Endothelial cell of umbilical vein (primary cell): ENCODE data around the gene AKT3. TPM values are rescaled to one million over a fixed set of nuclear protein-coding genes. Genes with fewer than 3 reads are reported as not detected.

ENCODE experiments used
- BruUV-seq: library from RNA; stranded (reverse); fragments of 400-500 nt; replicated peaks from 2 replicates; lab custom pipeline; 2021; lab: Mats Ljungman, UMichigan
- CTCF ChIA-PET: fragments of 300-600, 350-600 bp; sonication (Branson Sonifier 250); formaldehyde crosslinking; loops from one replicate; lab custom pipeline; 2021; ENCODE audit warnings: antibody characterized with exemption, inconsistent platforms; lab: Charles Lee
- POLR2A ChIA-PET: fragments of 300-600, 350-600 bp; sonication (Branson Sonifier 250); formaldehyde crosslinking; loops from one replicate; lab custom pipeline; 2021; ENCODE audit warnings: antibody characterized with exemption, inconsistent platforms; lab: Charles Lee
- DNase-seq: peaks from one replicate; pipeline ENCODE4 v3.0.0-alpha.2; 2011; ENCODE audit warnings: low read depth, low spot score
- FAIRE-seq: peaks from 2 replicates; lab custom pipeline; 2011; peaks lifted over from hg19 to GRCh38; lab: Jason Lieb, UNC
- H2AFZ ChIP-seq: 2 replicates; pipeline ENCODE4 v1.6.0; 2012; ENCODE audit warnings: low read depth, low read length, control low read depth, inconsistent platforms
- H3K27ac ChIP-seq: 2 replicates; pipeline ENCODE4 v1.5.1; 2011; ENCODE audit warnings: low read depth, mild to moderate bottlenecking, control low read depth, low read length, moderate library complexity; ENCODE audit not compliant: insufficient read depth
- H3K27me3 ChIP-seq, 2 experiments: 2 replicates each; pipeline versions ENCODE4 v1.6.0 to v1.6.1; 2011; ENCODE audit warnings: low read length in 2 of 2, mixed read lengths in 1 of 2; ENCODE audit not compliant: control insufficient read depth in 2 of 2, insufficient read depth in 2 of 2
- H3K36me3 ChIP-seq, 2 experiments: 2 replicates in 1 of 2; 3 replicates in 1 of 2; pipeline ENCODE4 v1.5.1; 2011; ENCODE audit warnings: low read length in 2 of 2, mild to moderate bottlenecking in 1 of 2, moderate library complexity in 1 of 2; ENCODE audit not compliant: control insufficient read depth in 2 of 2, insufficient read depth in 2 of 2; ENCODE audit errors: extremely low read depth in 1 of 2
- H3K4me1 ChIP-seq: 3 replicates; pipeline ENCODE4 v1.5.1; 2011; ENCODE audit warnings: mild to moderate bottlenecking, low read length; ENCODE audit not compliant: control insufficient read depth, insufficient read depth; ENCODE audit errors: extremely low read depth
- H3K4me2 ChIP-seq: 2 replicates; pipeline ENCODE4 v1.6.1; 2011; ENCODE audit warnings: low read length, control low read depth, mixed read lengths; ENCODE audit not compliant: insufficient read depth
- H3K4me3 ChIP-seq, 3 experiments: fragments of 200-600 bp in 1 of 3; sonication (generic), shearing (Covaris generic) in 1 of 3; replicated peaks in 1 of 3; 2 replicates each; pipeline ENCODE4 v1.5.1; 2011 to 2016; ENCODE audit warnings: control low read depth in 3 of 3, low read length in 3 of 3, mild to moderate bottlenecking in 2 of 3, inconsistent platforms in 1 of 3, low read depth in 1 of 3, moderate library complexity in 1 of 3; ENCODE audit not compliant: insufficient read depth in 1 of 3
- H3K79me2 ChIP-seq: 2 replicates; pipeline ENCODE4 v1.6.0; 2012; ENCODE audit warnings: low read length, inconsistent platforms; ENCODE audit not compliant: control insufficient read depth, insufficient read depth
- H3K9ac ChIP-seq: replicated peaks from 2 replicates; pipeline ENCODE3; 2011; ENCODE audit warnings: low read length, control low read depth; ENCODE audit not compliant: insufficient read depth; ENCODE audit errors: extremely low read depth
- H3K9me1 ChIP-seq: replicated peaks from 3 replicates; pipeline ENCODE4 v1.6.0; 2011; ENCODE audit warnings: mild to moderate bottlenecking, low read length; ENCODE audit not compliant: control insufficient read depth, insufficient read depth; ENCODE audit errors: extremely low read depth
- H3K9me3 ChIP-seq: replicated peaks from 2 replicates; pipeline ENCODE4 v1.5.1; 2012; ENCODE audit warnings: low read length, inconsistent platforms; ENCODE audit not compliant: control insufficient read depth, insufficient read depth
- H4K20me1 ChIP-seq: replicated peaks from 2 replicates; pipeline ENCODE3; 2011; ENCODE audit warnings: mild to moderate bottlenecking, low read length; ENCODE audit not compliant: control insufficient read depth, insufficient read depth; ENCODE audit errors: extremely low read depth
- EZH2 ChIP-seq: IDR thresholded peaks from 2 replicates; pipeline ENCODE4 v1.6.1; 2012; ENCODE audit warnings: borderline replicate concordance, low read depth, mild to moderate bottlenecking, moderate library complexity, low read length, inconsistent platforms; ENCODE audit not compliant: severe bottlenecking
- FOS ChIP-seq: IDR thresholded peaks from 2 replicates; pipeline ENCODE4 v1.6.1; 2011; ENCODE audit warnings: mild to moderate bottlenecking, low read length, moderate library complexity, borderline replicate concordance; ENCODE audit not compliant: insufficient read depth
- GATA2 ChIP-seq: IDR thresholded peaks from 2 replicates; pipeline ENCODE4 v1.7.0; 2011; ENCODE audit warnings: low read depth, mild to moderate bottlenecking, moderate library complexity, mixed read lengths, low read length; ENCODE audit not compliant: insufficient read length, insufficient read depth
- JUN ChIP-seq: IDR thresholded peaks from 2 replicates; pipeline ENCODE4 v1.6.1; 2011; ENCODE audit warnings: borderline replicate concordance, low read depth; ENCODE audit not compliant: insufficient read length, insufficient read depth
- MAX ChIP-seq: IDR thresholded peaks from 2 replicates; pipeline ENCODE4 v1.6.1; 2011; ENCODE audit not compliant: insufficient read depth, insufficient read length
- MYC ChIP-seq: IDR thresholded peaks from one replicate; pipeline ENCODE4 v1.6.1; 2011; ENCODE audit warnings: mild to moderate bottlenecking, low read depth, low read length
- POLR2A ChIP-seq: IDR thresholded peaks from 2 replicates; pipeline ENCODE4 v1.6.1; 2012; ENCODE audit warnings: low read depth, mild to moderate bottlenecking, control low read depth, low read length
- POLR2AphosphoS5 ChIP-seq: IDR thresholded peaks from 2 replicates; pipeline ENCODE4 v1.6.1; 2012; ENCODE audit warnings: low read depth, mild to moderate bottlenecking, control low read depth, low read length, moderate library complexity; ENCODE audit not compliant: insufficient read depth
- dilution Hi-C: fragments of 300-500 bp; cut with MboI; formaldehyde crosslinking; loops from one replicate; pipeline ENCODE4 v1.15.0; 2019; ENCODE audit warnings: low sequenced_read_pairs; ENCODE audit not compliant: extremely low pct_ligation_motif_present
- intact Hi-C: fragments of 100-400 bp; cut with micrococcal nuclease; formaldehyde crosslinking; loops from one replicate; pipeline ENCODE4 v1.10.0; 2022
- polyA plus RNA-seq, 4 experiments: library from polyadenylated mRNA; depleted of rRNA in 3 of 4; stranded (reverse) in 3 of 4; unstranded in 1 of 4; fragments of >200 nt; gene quantifications; 2 replicates each; pipeline versions ENCODE4 v1.2.1 to v1.2.3, GENCODE V29; 2011 to 2012; ENCODE audit warnings: missing spikeins in 1 of 4
- total RNA-seq: library from RNA; stranded (reverse); gene quantifications from 2 replicates; pipeline ENCODE4 v1.2.3, GENCODE V29; 2021
- TF ChIP-seq, protein P1 (sequence below), 2 donors: IDR thresholded peaks; 1 replicate in 1 of 2; 2 replicates in 1 of 2; pipeline ENCODE4 v1.5.1; 2011; ENCODE audit warnings: low read length in 2 of 2, mild to moderate bottlenecking in 2 of 2, moderate library complexity in 2 of 2, control low read depth in 1 of 2, inconsistent platforms in 1 of 2, low read depth in 1 of 2; ENCODE audit not compliant: insufficient read depth in 1 of 2; ENCODE audit errors: extremely low read depth in 1 of 2

Gene AKT3
- total and polyA plus RNA-seq, 2 donors (not counting 3 experiments of a cell fraction or from before 2014, with no cell fraction given), result 20.6 to 97.1 TPM

DNA sequence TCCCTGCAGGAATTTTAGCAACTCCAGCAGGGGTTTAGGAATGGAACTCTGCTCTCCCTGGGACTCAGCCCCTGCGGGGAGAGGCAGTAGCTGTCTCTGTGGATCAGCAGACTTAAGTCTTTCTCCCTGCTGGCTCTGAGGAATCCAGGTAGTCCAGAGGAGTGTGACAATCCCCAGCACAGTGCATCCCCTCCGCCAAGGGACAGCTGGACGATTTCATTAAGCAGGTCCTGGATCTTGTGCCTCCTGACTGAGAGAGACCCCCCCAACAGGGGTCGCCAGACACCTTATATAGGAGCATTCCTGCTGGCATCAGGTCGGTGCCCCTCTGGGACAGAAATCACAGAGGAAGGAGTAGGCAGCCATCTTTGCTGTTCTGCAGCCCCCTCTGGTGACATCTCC, 30.6 kb downstream of the AKT3 start:
- H3K9me3 ChIP-seq, result no peaks in the 10 kb centered on the region
- H3K9ac ChIP-seq, result no peak overlapping the region
- peaks cover 52% of the 10 kb centered on the region for H3K79me2 ChIP-seq
- ChIA-PET CTCF (no interaction called here), POLR2A (no interaction called here)
- dilution Hi-C loops (no loop called here), intact Hi-C loops (no loop called here)
- H3K4me2 ChIP-seq, result no peak overlapping the region
- peaks cover 0 to 2% of the 10 kb centered on the region in 2 experiments for H3K36me3 ChIP-seq
- no peaks in the 10 kb centered on the region for H3K27me3 ChIP-seq
- no peak for FAIRE-seq
- H3K9me1 ChIP-seq, result no peaks in the 10 kb centered on the region
- no peak overlapping the region for H3K27ac ChIP-seq
- DNase-seq, result no peak
- no peak overlapping the region for H3K4me3 ChIP-seq
- H2AFZ ChIP-seq, result no peak overlapping the region
- no peaks in the 10 kb centered on the region for H3K4me1 ChIP-seq
- H4K20me1 ChIP-seq, result no peaks in the 10 kb centered on the region
- TF ChIP-seq POLR2AphosphoS5, result no peak
- no TSS peak for BruUV-seq

GRCh38 chr1:243818978-243819377, 31.1 kb downstream of the AKT3 start:
- Histone ChIP-seq H3K4me1 (no peaks in the 10 kb centered on the region), H3K27ac (no peak overlapping the region), H4K20me1 (no peaks in the 10 kb centered on the region), H2AFZ (no peak overlapping the region), H3K9me1 (no peaks in the 10 kb centered on the region), H3K9ac (no peak overlapping the region), H3K4me2 (no peak overlapping the region), H3K9me3 (no peaks in the 10 kb centered on the region), H3K36me3 (peaks cover 0 to 2% of the 10 kb centered on the region in 2 experiments), H3K27me3 (no peaks in the 10 kb centered on the region), H3K79me2 (peaks cover 52% of the 10 kb centered on the region), H3K4me3 (no peak overlapping the region)
- no peak for FAIRE-seq
- no TSS peak for BruUV-seq
- ChIA-PET CTCF (no interaction called here), POLR2A (no interaction called here)
- intact Hi-C loops (no loop called here), dilution Hi-C loops (no loop called here)
- TF ChIP-seq MYC, result no peak
- no peak for TF ChIP-seq GATA2
- no peak for TF ChIP-seq POLR2AphosphoS5
- no peak for TF ChIP-seq MAX
- no peak for TF ChIP-seq JUN
- no peak for TF ChIP-seq FOS
- no peak for TF ChIP-seq POLR2A
- TF ChIP-seq, protein P1, sequence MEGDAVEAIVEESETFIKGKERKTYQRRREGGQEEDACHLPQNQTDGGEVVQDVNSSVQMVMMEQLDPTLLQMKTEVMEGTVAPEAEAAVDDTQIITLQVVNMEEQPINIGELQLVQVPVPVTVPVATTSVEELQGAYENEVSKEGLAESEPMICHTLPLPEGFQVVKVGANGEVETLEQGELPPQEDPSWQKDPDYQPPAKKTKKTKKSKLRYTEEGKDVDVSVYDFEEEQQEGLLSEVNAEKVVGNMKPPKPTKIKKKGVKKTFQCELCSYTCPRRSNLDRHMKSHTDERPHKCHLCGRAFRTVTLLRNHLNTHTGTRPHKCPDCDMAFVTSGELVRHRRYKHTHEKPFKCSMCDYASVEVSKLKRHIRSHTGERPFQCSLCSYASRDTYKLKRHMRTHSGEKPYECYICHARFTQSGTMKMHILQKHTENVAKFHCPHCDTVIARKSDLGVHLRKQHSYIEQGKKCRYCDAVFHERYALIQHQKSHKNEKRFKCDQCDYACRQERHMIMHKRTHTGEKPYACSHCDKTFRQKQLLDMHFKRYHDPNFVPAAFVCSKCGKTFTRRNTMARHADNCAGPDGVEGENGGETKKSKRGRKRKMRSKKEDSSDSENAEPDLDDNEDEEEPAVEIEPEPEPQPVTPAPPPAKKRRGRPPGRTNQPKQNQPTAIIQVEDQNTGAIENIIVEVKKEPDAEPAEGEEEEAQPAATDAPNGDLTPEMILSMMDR (IDR thresholded peaks at IDR 0.05; ENCODE audit: extremely low read depth in 1 of 2, insufficient read depth in 1 of 2, low read depth in 1 of 2, low read length in 2 of 2), result no peak
- no peak for TF ChIP-seq EZH2
- no peak for DNase-seq
